Testis (tissue), 3 donors: ENCODE measurements around the gene MIEN1. TPM values are rescaled to one million over a fixed set of nuclear protein-coding genes. Genes with fewer than 3 reads are reported as not detected.

Experiments
- DNase-seq: peaks from one replicate; pipeline ENCODE4 v3.0.0-alpha.2; 2019
- H3K27ac ChIP-seq, 2 donors: fragments of 200-600 bp; sonication (generic); one replicate each; pipeline ENCODE4 v1.5.1; 2019
- H3K27me3 ChIP-seq: fragments of 200-600 bp; sonication (generic); one replicate; pipeline ENCODE4 v1.5.1; 2019
- H3K36me3 ChIP-seq: fragments of 200-600 bp; sonication (generic); one replicate; pipeline ENCODE4 v1.5.1; 2017; ENCODE audit warnings: low read depth; ENCODE audit errors: missing control alignments
- H3K4me1 ChIP-seq: fragments of 200-600 bp; sonication (generic); one replicate; pipeline ENCODE4 v1.5.1; 2019
- H3K4me3 ChIP-seq, 2 donors: fragments of 200-600 bp; sonication (generic); one replicate each; pipeline ENCODE4 v1.5.1; 2017 to 2019
- H3K9me3 ChIP-seq: fragments of 200-600 bp; sonication (generic); one replicate; pipeline ENCODE4 v1.5.1; 2017
- POLR2A ChIP-seq: fragments of 450-650 bp; IDR thresholded peaks from one replicate; pipeline ENCODE4 v1.6.1; 2017; ENCODE audit warnings: antibody characterized with exemption, mild to moderate bottlenecking, moderate library complexity
- WGBS, 2 donors: methylation state at CpG; one replicate each; pipeline ENCODE4 v1.1.5; 2018; 5-methylcytosine and 5-hydroxymethylcytosine counted together
- intact Hi-C: fragments of 100-400 bp; cut with DNase I; formaldehyde crosslinking; loops from one replicate; pipeline ENCODE4 v1.15.1; 2023; ENCODE audit warnings: low total_unique reads
- polyA plus RNA-seq: library from polyadenylated mRNA; stranded (reverse); fragments of 350-450 nt; fragmentation: Illumina TruSeq; extraction: RNeasy Lipid Tissue Mini Kit (QIAGEN cat#74804); gene quantifications from one replicate; pipeline ENCODE4 v1.2.3, GENCODE V29; 2014; ENCODE audit warnings: low read depth, low replicate concordance; ENCODE audit not compliant: insufficient read depth
- total RNA-seq, 2 donors: library from RNA; depleted of rRNA; stranded (reverse); fragments of >200 nt; gene quantifications; one replicate each; pipeline ENCODE4 v1.2.3, GENCODE V29; 2016
- TF ChIP-seq, protein P1 (sequence below), 3 experiments: fragments of 450-650 bp in 2 of 3; fragments of 200-600 bp in 1 of 3; sonication (generic) in 1 of 3; IDR thresholded peaks; one replicate each; pipeline ENCODE4 v1.5.1; 2016 to 2019; ENCODE audit warnings: antibody characterized with exemption in 3 of 3, mild to moderate bottlenecking in 2 of 3, moderate library complexity in 1 of 3

MIEN1 gene
- total and polyA plus RNA-seq, 3 donors from 2014 or later = 47.9 to 89.1 (median 53.1) TPM

DNA sequence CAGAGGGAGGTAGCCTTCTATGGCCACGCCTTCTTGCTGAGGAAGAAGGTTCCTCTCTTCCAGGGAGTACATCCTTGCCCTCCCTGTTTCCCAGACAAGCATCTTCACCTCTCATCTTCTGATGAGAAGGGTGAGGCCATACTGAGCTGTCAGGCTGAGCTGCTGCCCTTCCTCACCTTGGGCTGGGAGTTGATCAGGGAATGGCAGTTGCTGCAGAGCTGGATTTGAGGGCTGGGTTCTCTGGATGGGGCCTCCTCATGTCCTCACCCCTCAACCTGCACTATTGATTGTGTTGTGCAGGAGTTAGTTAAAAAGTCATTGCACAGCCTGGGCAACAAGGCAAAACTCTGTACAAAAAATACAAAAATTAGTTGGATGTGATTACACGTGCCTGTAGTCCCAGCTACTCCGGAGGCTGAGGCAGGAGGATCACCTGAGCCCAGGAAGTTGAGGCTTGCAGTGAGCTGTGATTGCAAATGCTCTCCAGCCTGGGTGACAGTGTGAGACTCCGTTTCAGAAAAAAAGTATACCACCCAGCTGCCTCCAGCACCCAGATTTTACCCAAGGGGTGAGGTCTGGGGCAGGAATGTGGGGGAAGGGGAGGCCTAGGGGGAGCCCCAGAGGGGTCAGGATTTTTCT is 28.4 kb downstream of the MIEN1 start:
- H3K4me3 ChIP-seq = no peak overlapping the region
- intact Hi-C loops = no loop called here

DNA sequence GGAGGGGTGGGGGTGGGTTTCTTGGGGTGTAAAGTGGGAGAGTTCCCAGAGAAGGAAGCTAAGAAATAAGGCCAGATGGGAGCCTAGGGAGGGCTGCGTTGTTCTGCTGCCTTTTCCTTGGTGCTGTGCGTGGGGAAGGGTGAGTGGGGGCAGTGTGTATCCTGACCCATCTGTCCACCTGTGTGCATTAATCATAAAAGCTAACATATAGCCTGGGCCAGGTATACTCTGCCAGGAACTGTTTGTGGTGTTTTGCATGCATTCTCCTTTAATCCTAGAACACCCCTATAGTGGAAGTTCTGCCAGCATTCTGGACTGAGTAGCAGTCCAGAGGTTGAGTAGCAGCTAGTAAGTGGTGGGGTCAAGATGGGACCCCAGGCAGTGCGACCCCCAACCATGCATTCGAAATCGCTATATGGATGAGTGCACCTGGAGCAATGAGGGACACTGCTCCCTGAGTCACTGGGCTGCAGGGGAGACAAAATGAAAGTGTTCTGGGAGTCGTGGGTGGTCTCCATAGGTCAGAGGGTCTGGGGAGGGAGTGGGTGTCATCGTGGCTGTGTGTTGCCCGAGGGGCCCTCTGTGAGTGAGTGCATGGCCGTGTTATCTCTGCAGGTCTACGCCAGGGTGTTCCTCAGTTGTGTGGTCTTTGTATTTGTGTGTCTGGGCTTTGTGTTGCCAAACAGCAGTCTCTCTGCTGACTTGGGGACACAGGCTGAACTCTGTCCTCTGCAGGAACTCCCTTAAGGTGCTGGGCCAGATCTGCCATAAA is 29.1 kb downstream of the MIEN1 start:
- peak overlapping the region; percentile 67 to 76 for H3K4me3 ChIP-seq
- TF ChIP-seq, protein P1, sequence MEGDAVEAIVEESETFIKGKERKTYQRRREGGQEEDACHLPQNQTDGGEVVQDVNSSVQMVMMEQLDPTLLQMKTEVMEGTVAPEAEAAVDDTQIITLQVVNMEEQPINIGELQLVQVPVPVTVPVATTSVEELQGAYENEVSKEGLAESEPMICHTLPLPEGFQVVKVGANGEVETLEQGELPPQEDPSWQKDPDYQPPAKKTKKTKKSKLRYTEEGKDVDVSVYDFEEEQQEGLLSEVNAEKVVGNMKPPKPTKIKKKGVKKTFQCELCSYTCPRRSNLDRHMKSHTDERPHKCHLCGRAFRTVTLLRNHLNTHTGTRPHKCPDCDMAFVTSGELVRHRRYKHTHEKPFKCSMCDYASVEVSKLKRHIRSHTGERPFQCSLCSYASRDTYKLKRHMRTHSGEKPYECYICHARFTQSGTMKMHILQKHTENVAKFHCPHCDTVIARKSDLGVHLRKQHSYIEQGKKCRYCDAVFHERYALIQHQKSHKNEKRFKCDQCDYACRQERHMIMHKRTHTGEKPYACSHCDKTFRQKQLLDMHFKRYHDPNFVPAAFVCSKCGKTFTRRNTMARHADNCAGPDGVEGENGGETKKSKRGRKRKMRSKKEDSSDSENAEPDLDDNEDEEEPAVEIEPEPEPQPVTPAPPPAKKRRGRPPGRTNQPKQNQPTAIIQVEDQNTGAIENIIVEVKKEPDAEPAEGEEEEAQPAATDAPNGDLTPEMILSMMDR (IDR thresholded peaks at IDR 0.05) = no peak
- TF ChIP-seq POLR2A = no peak
- intact Hi-C loops = no loop called here
- H3K4me1 ChIP-seq = no peaks in the 10 kb centered on the region
- no peaks in the 10 kb centered on the region for H3K27me3 ChIP-seq
- no peak overlapping the region for H3K27ac ChIP-seq
- H3K36me3 ChIP-seq = no peaks in the 10 kb centered on the region
- no peaks in the 10 kb centered on the region for H3K9me3 ChIP-seq
- WGBS, 2 donors = 40 to 58% methylated on average over 10 of the region's 10 CpGs
- DNase-seq = no peak

More for the DNA sequence above, 28.4 kb downstream of the MIEN1 start:
- TF ChIP-seq POLR2A = no peak
- TF ChIP-seq, protein P1 (IDR thresholded peaks at IDR 0.05) = no peak
- Histone ChIP-seq H3K9me3 (no peaks in the 10 kb centered on the region), H3K27me3 (no peaks in the 10 kb centered on the region), H3K36me3 (no peaks in the 10 kb centered on the region), H3K27ac (no peak overlapping the region), H3K4me1 (no peaks in the 10 kb centered on the region)
- DNase-seq = no peak
- WGBS, 2 donors = 77 to 82% methylated on average over 3 to 4 of the region's 4 CpGs

DNA sequence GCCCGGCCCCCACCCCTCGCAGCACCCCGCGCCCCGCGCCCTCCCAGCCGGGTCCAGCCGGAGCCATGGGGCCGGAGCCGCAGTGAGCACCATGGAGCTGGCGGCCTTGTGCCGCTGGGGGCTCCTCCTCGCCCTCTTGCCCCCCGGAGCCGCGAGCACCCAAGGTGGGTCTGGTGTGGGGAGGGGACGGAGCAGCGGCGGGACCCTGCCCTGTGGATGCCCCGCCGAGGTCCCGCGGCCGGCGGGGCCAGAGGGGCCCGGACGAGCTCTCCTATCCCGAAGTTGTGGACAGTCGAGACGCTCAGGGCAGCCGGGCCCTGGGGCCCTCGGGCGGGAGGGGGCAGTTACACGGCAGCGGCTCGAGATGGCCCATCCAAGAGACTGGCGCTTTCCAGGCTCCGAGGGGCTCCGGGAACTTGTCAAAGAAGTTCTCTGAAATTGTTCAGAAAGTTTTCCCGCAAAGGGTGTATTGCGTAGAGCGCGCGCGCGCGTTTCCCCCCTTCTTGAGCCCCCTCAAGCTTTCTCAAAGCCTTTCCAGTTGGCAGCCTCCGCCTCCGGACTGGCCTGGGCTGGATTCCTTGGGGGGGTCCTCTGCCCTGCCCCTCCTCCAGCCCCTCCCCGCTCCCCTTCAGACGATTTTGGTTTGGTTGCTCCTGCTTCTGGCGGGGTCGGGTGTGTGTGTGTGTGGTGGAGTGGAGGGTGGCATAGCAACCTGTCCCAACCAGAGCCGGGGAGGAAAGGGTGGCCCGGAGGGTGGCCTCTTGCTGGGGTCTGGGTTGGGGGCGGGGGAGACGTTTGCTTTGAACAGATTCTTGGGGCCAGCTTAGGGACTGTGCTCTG is 30.0 kb downstream of the MIEN1 start:
- H3K36me3 ChIP-seq = no peaks in the 10 kb centered on the region
- H3K4me3 ChIP-seq = peak overlapping the region; percentile 67 to 76
- H3K4me1 ChIP-seq = peaks cover 2% of the 10 kb centered on the region
- intact Hi-C loops = no loop called here
- no peak for DNase-seq
- no peaks in the 10 kb centered on the region for H3K27me3 ChIP-seq
- 1% methylated on average over 17 to 42 of the region's 57 CpGs for WGBS, 2 donors
- H3K9me3 ChIP-seq = no peaks in the 10 kb centered on the region
- TF ChIP-seq, protein P1 (IDR thresholded peaks at IDR 0.05) = no peak
- TF ChIP-seq POLR2A = no peak
- peak overlapping the region; percentile 11 to 63 for H3K27ac ChIP-seq

DNA sequence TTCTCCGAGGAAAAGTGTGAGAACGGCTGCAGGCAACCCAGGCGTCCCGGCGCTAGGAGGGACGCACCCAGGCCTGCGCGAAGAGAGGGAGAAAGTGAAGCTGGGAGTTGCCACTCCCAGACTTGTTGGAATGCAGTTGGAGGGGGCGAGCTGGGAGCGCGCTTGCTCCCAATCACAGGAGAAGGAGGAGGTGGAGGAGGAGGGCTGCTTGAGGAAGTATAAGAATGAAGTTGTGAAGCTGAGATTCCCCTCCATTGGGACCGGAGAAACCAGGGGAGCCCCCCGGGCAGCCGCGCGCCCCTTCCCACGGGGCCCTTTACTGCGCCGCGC is 30.5 kb downstream of the MIEN1 start, which contains the start of gene ERBB2:
Gene ERBB2 (plus strand): TSS at position 247 of the 330 bp plus-strand sequence. CDS start 175 bp downstream, outside the sequence.
- H3K9me3 ChIP-seq = no peaks in the 10 kb centered on the region
- H3K27me3 ChIP-seq = no peaks in the 10 kb centered on the region
- H3K4me3 ChIP-seq = peak within 1 kb of the TSS; percentile 67 to 76
- peak; percentile 67 for DNase-seq
- WGBS, 2 donors = 1 to 2% methylated on average over 19 to 20 of the region's 20 CpGs
- intact Hi-C loops = no loop called here
- peaks cover 2% of the 10 kb centered on the region for H3K4me1 ChIP-seq
- H3K27ac ChIP-seq = peak within 1 kb of the TSS; percentile 11 to 63
- TF ChIP-seq, protein P1 (IDR thresholded peaks at IDR 0.05) = no peak
- TF ChIP-seq POLR2A = no peak
- no peaks in the 10 kb centered on the region for H3K36me3 ChIP-seq
